ENCODE data around the gene COL18A1.

DNA sequence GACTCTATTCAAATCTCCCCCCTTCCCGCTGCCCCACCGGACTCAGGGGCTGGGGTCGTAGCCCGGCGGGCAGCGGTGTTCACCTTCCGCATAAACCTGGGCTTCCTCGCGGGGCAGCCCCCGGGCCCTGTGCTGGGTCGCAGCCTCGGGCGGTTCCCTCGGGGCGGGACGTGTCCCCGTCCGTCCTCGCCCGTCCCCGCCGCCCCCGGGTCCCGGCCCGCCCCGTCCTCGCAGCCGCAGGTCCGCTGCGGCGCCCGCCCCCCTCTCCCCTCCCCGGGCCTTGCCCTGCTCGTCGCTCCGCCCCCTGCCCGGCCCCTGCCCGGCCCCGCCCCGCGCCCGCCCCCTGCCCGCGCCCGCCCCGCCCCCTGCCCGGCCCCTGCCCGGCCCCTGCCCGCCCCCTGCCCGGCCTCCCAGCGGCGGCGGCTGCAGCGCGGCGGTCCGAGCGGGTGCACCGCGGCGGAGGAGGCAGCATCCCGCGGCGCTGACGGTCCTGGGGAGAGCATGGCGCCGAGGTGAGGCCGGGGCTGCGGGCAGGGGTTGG lies at the start of gene COL18A1:
- TF ChIP-seq, protein P1, sequence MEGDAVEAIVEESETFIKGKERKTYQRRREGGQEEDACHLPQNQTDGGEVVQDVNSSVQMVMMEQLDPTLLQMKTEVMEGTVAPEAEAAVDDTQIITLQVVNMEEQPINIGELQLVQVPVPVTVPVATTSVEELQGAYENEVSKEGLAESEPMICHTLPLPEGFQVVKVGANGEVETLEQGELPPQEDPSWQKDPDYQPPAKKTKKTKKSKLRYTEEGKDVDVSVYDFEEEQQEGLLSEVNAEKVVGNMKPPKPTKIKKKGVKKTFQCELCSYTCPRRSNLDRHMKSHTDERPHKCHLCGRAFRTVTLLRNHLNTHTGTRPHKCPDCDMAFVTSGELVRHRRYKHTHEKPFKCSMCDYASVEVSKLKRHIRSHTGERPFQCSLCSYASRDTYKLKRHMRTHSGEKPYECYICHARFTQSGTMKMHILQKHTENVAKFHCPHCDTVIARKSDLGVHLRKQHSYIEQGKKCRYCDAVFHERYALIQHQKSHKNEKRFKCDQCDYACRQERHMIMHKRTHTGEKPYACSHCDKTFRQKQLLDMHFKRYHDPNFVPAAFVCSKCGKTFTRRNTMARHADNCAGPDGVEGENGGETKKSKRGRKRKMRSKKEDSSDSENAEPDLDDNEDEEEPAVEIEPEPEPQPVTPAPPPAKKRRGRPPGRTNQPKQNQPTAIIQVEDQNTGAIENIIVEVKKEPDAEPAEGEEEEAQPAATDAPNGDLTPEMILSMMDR (IDR thresholded peaks at IDR 0.05; ENCODE audit: low read depth, low read length) = no peak
- TF ChIP-seq MAX (IDR thresholded peaks at IDR 0.05; ENCODE audit: low read depth, low read length) (no peak), POLR2A (IDR thresholded peaks at IDR 0.05; ENCODE audit: extremely low read depth, insufficient read length) (no peak), MYC (IDR thresholded peaks at IDR 0.05; ENCODE audit: low read depth, low read length) (no peak)

Measured in NB4 (cell line).